NCI-H2107 treated with DMSO at 0.1 percent for 48 hours (cell line): ENCODE measurements around the gene TAL1.

ENCODE experiments used
- DNase-seq: peaks from one replicate; lab custom pipeline; 2025; ENCODE audit not compliant: unreplicated experiment; lab: John Stamatoyannopoulos, UW

TAL1 gene

DNA sequence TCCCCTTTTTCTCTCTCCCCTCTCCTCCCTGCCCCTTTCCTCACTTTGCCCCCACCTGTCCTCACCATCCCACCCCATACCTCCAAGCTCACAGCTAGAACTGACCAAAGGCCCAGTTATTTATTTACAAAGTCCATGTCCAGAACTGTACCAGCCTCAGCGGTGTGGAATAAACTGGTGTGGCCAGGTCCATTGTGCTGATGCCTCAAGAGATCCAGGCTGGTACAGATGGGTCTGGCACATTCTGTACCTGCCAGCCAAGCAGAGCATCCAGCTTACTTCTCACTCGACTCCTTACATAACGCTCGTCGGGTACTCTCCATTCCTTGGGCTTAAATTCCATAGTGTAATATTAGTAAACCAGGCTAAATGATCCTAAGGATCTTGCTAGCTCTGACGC lies 54.0 kb downstream of the TAL1 start:
- no peak for DNase-seq

DNA sequence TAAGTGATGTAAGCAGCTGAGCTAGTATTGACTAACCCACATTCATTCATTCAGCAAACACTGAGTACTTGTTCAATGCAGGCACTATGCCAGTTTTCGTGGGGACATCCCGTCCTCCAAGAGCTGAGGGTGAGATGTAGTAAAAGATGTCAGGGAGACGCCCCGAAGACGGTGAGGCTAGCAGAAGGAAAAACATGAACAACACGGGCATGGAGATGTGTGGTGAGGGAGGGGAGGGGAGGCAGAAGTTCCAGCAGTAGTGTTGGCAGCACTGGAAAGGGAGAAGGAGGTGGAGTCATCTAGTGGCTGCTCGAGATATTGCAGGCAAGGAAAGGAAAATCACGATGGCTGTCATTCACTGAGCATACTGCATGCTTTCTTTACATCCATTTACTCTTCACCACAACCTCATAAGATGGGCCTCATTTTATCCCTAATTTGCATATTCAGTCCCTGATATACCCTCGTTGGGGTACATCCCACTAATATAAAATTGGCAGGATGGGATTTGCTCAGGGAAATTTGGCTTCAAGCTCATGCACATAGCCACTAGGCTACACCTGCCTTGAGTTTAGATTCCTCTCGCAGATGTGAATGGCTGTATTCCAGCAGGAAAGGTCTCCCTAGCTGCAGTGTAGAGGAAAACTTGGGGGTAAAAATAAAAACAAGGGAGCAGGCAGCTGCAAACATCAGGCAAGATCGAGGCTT lies 56.6 kb downstream of the TAL1 start:
- peak; percentile 69 for DNase-seq

DNA sequence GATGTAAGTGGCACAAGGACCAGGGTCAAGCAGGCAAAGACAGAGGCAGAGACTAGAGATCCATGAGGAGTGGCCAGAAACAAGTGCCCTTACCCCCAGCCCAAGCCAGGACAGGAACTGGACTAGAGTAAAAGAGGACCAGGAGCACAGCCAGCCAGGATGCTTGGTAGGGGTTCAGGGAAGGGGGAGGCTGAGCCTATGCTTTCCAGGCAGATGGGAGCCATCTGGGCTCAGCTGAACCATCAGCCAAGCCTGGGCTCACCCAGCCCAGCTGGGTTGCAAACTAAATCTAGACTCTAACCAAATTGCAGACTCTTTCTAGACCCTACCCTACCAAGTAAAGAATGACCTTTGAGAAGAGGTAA lies 57.4 kb downstream of the TAL1 start:
- DNase-seq: no peak

DNA sequence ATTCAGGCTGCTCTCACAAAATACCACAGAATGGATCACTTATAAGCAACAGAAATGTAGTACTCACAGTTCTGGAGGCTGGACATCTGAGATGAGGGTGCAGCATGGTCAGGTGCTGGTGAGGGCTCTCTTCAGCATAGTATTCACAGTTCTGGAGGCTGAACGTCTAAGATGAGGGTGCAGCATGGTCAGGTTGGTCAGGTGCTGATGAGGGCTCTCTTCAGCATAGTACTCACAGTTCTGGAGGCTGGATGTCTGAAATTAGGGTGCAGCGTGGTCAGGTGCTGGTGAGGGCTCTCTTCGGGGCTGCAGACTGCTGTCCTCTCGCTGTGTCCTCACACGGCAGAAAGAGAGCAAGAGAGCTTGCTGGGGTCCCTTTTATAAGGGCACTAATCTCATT lies 59.2 kb downstream of the TAL1 start:
- no peak for DNase-seq
